Peyer's patch (tissue), 4 donors: Measurements from ENCODE around the gene SENP5.

Experiments used
- CTCF ChIP-seq, 6 experiments: fragments of 450-650 bp in 4 of 6; fragments of 200-600 bp in 2 of 6; sonication (generic) in 1 of 6; IDR thresholded peaks; one replicate each; pipeline ENCODE4 v1.5.1; 2017 to 2019; ENCODE audit warnings: antibody characterized with exemption in 6 of 6, mild to moderate bottlenecking in 3 of 6, moderate library complexity in 1 of 6
- POLR2A ChIP-seq, 2 donors: fragments of 450-650 bp; IDR thresholded peaks; one replicate each; pipeline ENCODE4 v1.5.1; 2017; ENCODE audit warnings: antibody characterized with exemption in 2 of 2, mild to moderate bottlenecking in 2 of 2, moderate library complexity in 2 of 2

- TF ChIP-seq POLR2A (IDR thresholded peaks at IDR 0.05) (no peak), CTCF (IDR thresholded peaks at IDR 0.05) (no peak)
These were observed 32.6 kb upstream of the SENP5 start for GRCh38 chr3:196835086-196835485.
